GM12872 (cell line): Measurements from ENCODE around the gene RNF111.

Experiments used
- CTCF ChIP-seq: IDR thresholded peaks from 3 replicates; pipeline ENCODE4 v1.5.1; 2011; ENCODE audit warnings: low read depth, mild to moderate bottlenecking, low read length, moderate library complexity; ENCODE audit not compliant: insufficient read depth

RNF111 gene

GRCh38 chr15:58962662-58963565 lies 24.5 kb upstream of the RNF111 start:
- no peak for TF ChIP-seq CTCF

- no peak for TF ChIP-seq CTCF
These were observed 20.8 kb upstream of the RNF111 start for GRCh38 chr15:58966698-58967097.

- TF ChIP-seq CTCF: no peak
These were observed 20.0 kb upstream of the RNF111 start for GRCh38 chr15:58967479-58967878.

GRCh38 chr15:58977887-58978286 lies 9.6 kb upstream of the RNF111 start:
- no peak for TF ChIP-seq CTCF

- TF ChIP-seq CTCF: peak; percentile 39; the same call in 2 of the 3 replicates
These were observed 7.0 kb upstream of the RNF111 start for GRCh38 chr15:58980351-58980939.

GRCh38 chr15:58981808-58982475 lies 5.5 kb upstream of the RNF111 start:
- TF ChIP-seq CTCF: no peak

GRCh38 chr15:58983261-58983660 lies 4.2 kb upstream of the RNF111 start:
- no peak for TF ChIP-seq CTCF
